ENCODE results near the gene GPR50.

GPR50 gene

GRCh38 chrX:151183912-151184565 lies 7.7 kb downstream of the GPR50 start:
- H3F3A ChIP-seq (ENCODE audit: control insufficient read depth, insufficient read depth), result no peaks in the 10 kb centered on the region
- no peaks in the 10 kb centered on the region for H3K9me3 ChIP-seq (ENCODE audit: control insufficient read depth, insufficient read depth, low read length)
- H3K4me1 ChIP-seq (ENCODE audit: control insufficient read depth, low read length), result no peaks in the 10 kb centered on the region
- H3K4me2 ChIP-seq (ENCODE audit: low read length), result no peak overlapping the region
- H3K4me3 ChIP-seq (ENCODE audit: low read length), result no peak overlapping the region
- no peaks in the 10 kb centered on the region for H4K20me1 ChIP-seq (ENCODE audit: control insufficient read depth, insufficient read depth, low read depth, low read length)
- no peaks in the 10 kb centered on the region for H3K36me3 ChIP-seq (ENCODE audit: control insufficient read depth, low read length)
- TF ChIP-seq EZH2phosphoT487 (IDR thresholded peaks at IDR 0.05; ENCODE audit: borderline replicate concordance, low read length), result no peak
- TF ChIP-seq, protein P1, sequence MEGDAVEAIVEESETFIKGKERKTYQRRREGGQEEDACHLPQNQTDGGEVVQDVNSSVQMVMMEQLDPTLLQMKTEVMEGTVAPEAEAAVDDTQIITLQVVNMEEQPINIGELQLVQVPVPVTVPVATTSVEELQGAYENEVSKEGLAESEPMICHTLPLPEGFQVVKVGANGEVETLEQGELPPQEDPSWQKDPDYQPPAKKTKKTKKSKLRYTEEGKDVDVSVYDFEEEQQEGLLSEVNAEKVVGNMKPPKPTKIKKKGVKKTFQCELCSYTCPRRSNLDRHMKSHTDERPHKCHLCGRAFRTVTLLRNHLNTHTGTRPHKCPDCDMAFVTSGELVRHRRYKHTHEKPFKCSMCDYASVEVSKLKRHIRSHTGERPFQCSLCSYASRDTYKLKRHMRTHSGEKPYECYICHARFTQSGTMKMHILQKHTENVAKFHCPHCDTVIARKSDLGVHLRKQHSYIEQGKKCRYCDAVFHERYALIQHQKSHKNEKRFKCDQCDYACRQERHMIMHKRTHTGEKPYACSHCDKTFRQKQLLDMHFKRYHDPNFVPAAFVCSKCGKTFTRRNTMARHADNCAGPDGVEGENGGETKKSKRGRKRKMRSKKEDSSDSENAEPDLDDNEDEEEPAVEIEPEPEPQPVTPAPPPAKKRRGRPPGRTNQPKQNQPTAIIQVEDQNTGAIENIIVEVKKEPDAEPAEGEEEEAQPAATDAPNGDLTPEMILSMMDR (IDR thresholded peaks at IDR 0.05; ENCODE audit: low read depth, low read length, poor library complexity, severe bottlenecking), result no peak
- H3K79me2 ChIP-seq (ENCODE audit: control insufficient read depth, low read length), result no peaks in the 10 kb centered on the region
- H3K27ac ChIP-seq (ENCODE audit: low read depth, low read length), result no peak overlapping the region
- no peaks in the 10 kb centered on the region for H3K27me3 ChIP-seq (ENCODE audit: control insufficient read depth, low read length)
- no peaks in the 10 kb centered on the region for H3K9me2 ChIP-seq (replicated peaks; ENCODE audit: control insufficient read depth, low read length)

DNA sequence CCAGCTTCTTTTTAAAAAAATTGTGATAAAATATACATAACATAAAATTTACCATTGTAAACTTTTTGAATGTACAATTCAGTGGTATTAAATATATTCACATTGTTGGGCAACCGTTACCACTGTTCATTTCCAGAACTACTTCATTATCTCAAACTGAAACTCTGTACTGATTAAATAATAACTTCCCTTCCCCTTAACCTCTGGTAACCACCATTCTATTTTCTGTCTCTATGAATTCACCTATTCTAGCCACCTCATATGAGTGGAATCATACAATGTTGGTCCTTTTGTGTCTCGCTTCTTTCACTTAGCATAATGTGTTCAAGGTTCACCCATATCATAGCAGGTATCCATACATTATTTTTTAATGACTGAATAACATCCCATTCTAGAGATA lies 8.3 kb downstream of the GPR50 start:
- no peaks in the 10 kb centered on the region for H3K27me3 ChIP-seq (ENCODE audit: control insufficient read depth, low read length)

DNA sequence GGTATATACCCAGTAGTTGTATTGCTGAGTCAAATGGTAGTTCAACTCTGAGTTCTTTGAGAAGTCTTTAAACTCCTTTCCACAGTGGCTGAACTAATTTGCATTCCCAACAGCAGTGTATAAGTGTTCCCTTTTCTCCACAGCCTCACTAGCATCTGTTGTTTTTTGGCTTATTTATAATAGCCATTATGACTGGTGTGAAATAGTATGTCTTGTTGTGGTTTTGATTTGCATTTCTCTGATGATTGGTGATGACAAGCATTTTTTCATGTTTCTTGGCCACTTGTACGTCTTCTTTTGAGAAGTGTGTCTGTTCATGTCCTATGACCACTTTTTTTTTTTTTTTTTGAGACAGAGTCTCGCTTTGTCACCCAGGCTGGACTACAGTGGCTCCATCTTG lies 30.5 kb downstream of the GPR50 start:
- no peaks in the 10 kb centered on the region for H3K27me3 ChIP-seq (ENCODE audit: control insufficient read depth, low read length)
- no peaks in the 10 kb centered on the region for H3K79me2 ChIP-seq (ENCODE audit: control insufficient read depth, low read length)
- no peak overlapping the region for H3K27ac ChIP-seq (ENCODE audit: low read depth, low read length)
- no peaks in the 10 kb centered on the region for H3K9me3 ChIP-seq (ENCODE audit: control insufficient read depth, insufficient read depth, low read length)
- H3K4me1 ChIP-seq (ENCODE audit: control insufficient read depth, low read length), result no peaks in the 10 kb centered on the region
- no peaks in the 10 kb centered on the region for H3K9me2 ChIP-seq (replicated peaks; ENCODE audit: control insufficient read depth, low read length)
- TF ChIP-seq EZH2phosphoT487 (IDR thresholded peaks at IDR 0.05; ENCODE audit: borderline replicate concordance, low read length), result no peak
- TF ChIP-seq, protein P1 (IDR thresholded peaks at IDR 0.05; ENCODE audit: low read depth, low read length, poor library complexity, severe bottlenecking), result no peak
- H3K36me3 ChIP-seq (ENCODE audit: control insufficient read depth, low read length), result no peaks in the 10 kb centered on the region
- no peaks in the 10 kb centered on the region for H4K20me1 ChIP-seq (ENCODE audit: control insufficient read depth, insufficient read depth, low read depth, low read length)
- H3K4me3 ChIP-seq (ENCODE audit: low read length), result no peak overlapping the region
- no peak overlapping the region for H3K4me2 ChIP-seq (ENCODE audit: low read length)
- H3F3A ChIP-seq (ENCODE audit: control insufficient read depth, insufficient read depth), result no peaks in the 10 kb centered on the region

More for the DNA sequence above, 8.3 kb downstream of the GPR50 start:
- Histone ChIP-seq H3K9me3 (ENCODE audit: control insufficient read depth, insufficient read depth, low read length) (no peaks in the 10 kb centered on the region), H3K9me2 (replicated peaks; ENCODE audit: control insufficient read depth, low read length) (no peaks in the 10 kb centered on the region), H3K4me2 (ENCODE audit: low read length) (no peak overlapping the region), H3K36me3 (ENCODE audit: control insufficient read depth, low read length) (no peaks in the 10 kb centered on the region), H3K79me2 (ENCODE audit: control insufficient read depth, low read length) (no peaks in the 10 kb centered on the region), H3K4me1 (ENCODE audit: control insufficient read depth, low read length) (no peaks in the 10 kb centered on the region), H3K27ac (ENCODE audit: low read depth, low read length) (no peak overlapping the region), H4K20me1 (ENCODE audit: control insufficient read depth, insufficient read depth, low read depth, low read length) (no peaks in the 10 kb centered on the region), H3F3A (ENCODE audit: control insufficient read depth, insufficient read depth) (no peaks in the 10 kb centered on the region), H3K4me3 (ENCODE audit: low read length) (no peak overlapping the region)
- no peak for TF ChIP-seq EZH2phosphoT487 (IDR thresholded peaks at IDR 0.05; ENCODE audit: borderline replicate concordance, low read length)
- TF ChIP-seq, protein P1 (IDR thresholded peaks at IDR 0.05; ENCODE audit: low read depth, low read length, poor library complexity, severe bottlenecking), result no peak
